ENCODE results near the gene RPTN. TPM values are rescaled to one million over a fixed set of nuclear protein-coding genes. Genes with fewer than 3 reads are reported as not detected.
"Not testable (repeated sequence)": the region's sequence is repeated elsewhere in the genome, so short reads cannot be mapped to it uniquely, and the experiment has no call there.

Gene RPTN
- total RNA-seq, 2 donors from 2014 or later: not detected

GRCh38 chr1:152145769-152146168 lies 13.3 kb downstream of the RPTN start:
- ATAC-seq (no peak), DNase-seq (no peak)
- H3K9me3 ChIP-seq: peaks cover 0 to 9% (median 0%) of the 10 kb centered on the region in 3 donors
- no peak overlapping the region for H3K4me3 ChIP-seq
- no peak overlapping the region for H3K27ac ChIP-seq
- no peaks in the 10 kb centered on the region for H3K4me1 ChIP-seq
- intact Hi-C loops (cut with DNase I): loop anchor here (10.0 kb wide), 1 partner anchor 309 kb away; no protein-coding TSS in a partner anchor
- H3K36me3 ChIP-seq (replicated peaks in 1 of 2; ENCODE audit: insufficient read depth in 1 of 2, low read depth in 2 of 2): no peaks in the 10 kb centered on the region
- TF ChIP-seq, protein P1, sequence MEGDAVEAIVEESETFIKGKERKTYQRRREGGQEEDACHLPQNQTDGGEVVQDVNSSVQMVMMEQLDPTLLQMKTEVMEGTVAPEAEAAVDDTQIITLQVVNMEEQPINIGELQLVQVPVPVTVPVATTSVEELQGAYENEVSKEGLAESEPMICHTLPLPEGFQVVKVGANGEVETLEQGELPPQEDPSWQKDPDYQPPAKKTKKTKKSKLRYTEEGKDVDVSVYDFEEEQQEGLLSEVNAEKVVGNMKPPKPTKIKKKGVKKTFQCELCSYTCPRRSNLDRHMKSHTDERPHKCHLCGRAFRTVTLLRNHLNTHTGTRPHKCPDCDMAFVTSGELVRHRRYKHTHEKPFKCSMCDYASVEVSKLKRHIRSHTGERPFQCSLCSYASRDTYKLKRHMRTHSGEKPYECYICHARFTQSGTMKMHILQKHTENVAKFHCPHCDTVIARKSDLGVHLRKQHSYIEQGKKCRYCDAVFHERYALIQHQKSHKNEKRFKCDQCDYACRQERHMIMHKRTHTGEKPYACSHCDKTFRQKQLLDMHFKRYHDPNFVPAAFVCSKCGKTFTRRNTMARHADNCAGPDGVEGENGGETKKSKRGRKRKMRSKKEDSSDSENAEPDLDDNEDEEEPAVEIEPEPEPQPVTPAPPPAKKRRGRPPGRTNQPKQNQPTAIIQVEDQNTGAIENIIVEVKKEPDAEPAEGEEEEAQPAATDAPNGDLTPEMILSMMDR (IDR thresholded peaks at IDR 0.05): no peak
- TF ChIP-seq POLR2A (IDR thresholded peaks at IDR 0.05): no peak
- WGBS, 2 donors: 60 to 66% methylated on average over 4 of the region's 4 CpGs
- H3K27me3 ChIP-seq: no peaks in the 10 kb centered on the region

GRCh38 chr1:152144674-152145183 lies 14.3 kb downstream of the RPTN start:
- not testable (repeated sequence) for H3K4me1 ChIP-seq; ATAC-seq; H3K9me3 ChIP-seq; H3K27me3 ChIP-seq; H3K4me3 ChIP-seq; H3K36me3 ChIP-seq (replicated peaks in 1 of 2; ENCODE audit: insufficient read depth in 1 of 2, low read depth in 2 of 2); H3K27ac ChIP-seq; DNase-seq
- intact Hi-C loops (cut with DNase I): loop anchor here (10.0 kb wide), 1 partner anchor 310 kb away; no protein-coding TSS in a partner anchor
- WGBS, 2 donors: 77 to 100% methylated on average over 4 to 18 of the region's 25 CpGs

GRCh38 chr1:152143150-152143887 lies 15.7 kb downstream of the RPTN start:
- Histone ChIP-seq H3K27ac (no peak overlapping the region), H3K27me3 (no peaks in the 10 kb centered on the region), H3K4me3 (no peak overlapping the region), H3K9me3 (peaks cover 0 to 8% (median 0%) of the 10 kb centered on the region in 3 donors), H3K4me1 (no peaks in the 10 kb centered on the region), H3K36me3 (replicated peaks in 1 of 2; ENCODE audit: insufficient read depth in 1 of 2, low read depth in 2 of 2) (no peaks in the 10 kb centered on the region)
- TF ChIP-seq, protein P1 (IDR thresholded peaks at IDR 0.05): no peak
- no peak for TF ChIP-seq POLR2A (IDR thresholded peaks at IDR 0.05)
- DNase-seq (no peak), ATAC-seq (no peak)
- WGBS, 2 donors: 35 to 39% methylated on average over 2 of the region's 2 CpGs
- intact Hi-C loops (cut with DNase I): loop anchor here (10.0 kb wide), 1 partner anchor 311 kb away; no protein-coding TSS in a partner anchor

- TF ChIP-seq, protein P1 (IDR thresholded peaks at IDR 0.05): peak; percentile 43 to 82 (median 73)
- TF ChIP-seq POLR2A (IDR thresholded peaks at IDR 0.05): no peak
- intact Hi-C loops (cut with DNase I): loop anchor here (10.0 kb wide), 1 partner anchor 313 kb away; no protein-coding TSS in a partner anchor
- no peaks in the 10 kb centered on the region for H3K36me3 ChIP-seq (replicated peaks in 1 of 2; ENCODE audit: insufficient read depth in 1 of 2, low read depth in 2 of 2)
- no peak overlapping the region for H3K27ac ChIP-seq
- WGBS, 2 donors: 0 to 3% methylated on average over 1 of the region's 1 CpG
- no peaks in the 10 kb centered on the region for H3K27me3 ChIP-seq
- ATAC-seq (peak; percentile 47), DNase-seq (peak; percentile 60 to 79 (median 74))
- H3K4me3 ChIP-seq: no peak overlapping the region
- no peaks in the 10 kb centered on the region for H3K9me3 ChIP-seq
- H3K4me1 ChIP-seq: no peaks in the 10 kb centered on the region
These were observed 16.9 kb downstream of the RPTN start for GRCh38 chr1:152141971-152142584.

DNA sequence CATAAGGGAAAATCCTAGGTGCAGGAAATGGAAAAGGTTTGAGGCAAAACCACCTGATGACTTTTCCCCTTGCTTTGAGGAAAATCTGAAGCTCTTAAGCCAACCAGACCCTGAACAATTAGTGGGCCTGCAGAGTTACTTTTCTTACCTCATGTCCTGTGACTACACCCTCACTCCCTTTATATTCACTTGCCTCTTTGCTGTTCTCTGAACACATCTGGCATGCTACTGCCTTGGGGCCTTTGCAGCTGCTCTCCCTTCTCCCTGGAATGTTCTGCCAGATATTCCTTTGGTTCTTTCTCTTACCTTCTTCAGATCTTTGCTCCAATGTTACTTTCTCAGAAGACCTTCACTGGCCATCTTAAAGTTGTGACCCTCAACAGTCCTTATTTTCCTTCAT lies 21.8 kb downstream of the RPTN start:
- no peak overlapping the region for H3K4me3 ChIP-seq
- intact Hi-C loops (cut with DNase I): no loop called here
- ATAC-seq: no peak
- no peaks in the 10 kb centered on the region for H3K27me3 ChIP-seq
- TF ChIP-seq, protein P1 (IDR thresholded peaks at IDR 0.05): no peak
- no peak for TF ChIP-seq POLR2A (IDR thresholded peaks at IDR 0.05)
- no peaks in the 10 kb centered on the region for H3K4me1 ChIP-seq
- no peaks in the 10 kb centered on the region for H3K36me3 ChIP-seq (replicated peaks in 1 of 2; ENCODE audit: insufficient read depth in 1 of 2, low read depth in 2 of 2)
- no peak for DNase-seq
- no peaks in the 10 kb centered on the region for H3K9me3 ChIP-seq
- H3K27ac ChIP-seq: no peak overlapping the region
